HG02943 (cell line): Measurements from ENCODE around the gene FAM181A.

Source experiments
- ATAC-seq: cut with Tn5 transposase; IDR thresholded peaks from one replicate; pipeline ENCODE4 v1.9.1; 2021; ENCODE audit warnings: mild to moderate bottlenecking, low read depth, moderate library complexity; ENCODE audit not compliant: unreplicated experiment

The FAM181A gene

DNA sequence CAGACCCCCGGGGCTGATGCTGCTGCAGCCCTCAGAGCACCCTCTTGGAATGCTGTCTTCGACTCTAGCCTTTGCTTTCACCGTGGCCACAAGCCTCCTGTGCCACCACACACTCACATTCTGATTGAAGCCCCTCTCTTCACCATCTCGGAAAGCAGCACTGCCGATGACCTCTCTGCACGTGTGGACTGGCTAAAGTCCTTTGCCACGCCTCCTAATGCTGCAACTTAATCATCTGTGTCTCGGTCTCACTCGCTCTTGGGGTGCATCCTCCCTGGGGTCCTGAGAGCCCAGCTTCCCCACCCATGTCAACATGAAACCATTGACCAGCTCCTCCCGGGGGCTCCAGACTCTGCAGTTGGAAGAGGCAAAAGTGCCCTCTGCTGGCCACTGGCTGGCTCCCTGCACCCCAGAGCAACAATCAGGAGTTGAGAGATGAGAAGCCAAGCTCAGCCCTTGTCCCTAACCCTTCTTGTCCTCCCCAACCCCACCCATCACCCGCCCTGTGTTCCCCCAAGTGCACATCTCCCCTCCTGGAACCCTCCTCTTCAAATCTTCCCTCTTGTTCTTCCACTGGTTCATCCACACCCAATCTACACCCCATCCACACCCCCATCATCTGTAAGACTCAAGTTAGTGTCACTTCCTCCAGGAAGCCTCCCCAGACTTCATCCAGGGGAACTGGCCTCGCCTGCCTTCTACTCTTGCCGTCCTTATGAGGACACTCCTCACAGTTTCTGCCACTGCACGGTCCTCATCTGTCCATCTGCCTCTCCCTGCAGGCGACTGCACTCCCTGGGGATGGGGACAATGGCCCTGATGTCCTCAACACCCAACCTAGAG, 23.6 kb upstream of the FAM181A start:
- no peak for ATAC-seq

DNA sequence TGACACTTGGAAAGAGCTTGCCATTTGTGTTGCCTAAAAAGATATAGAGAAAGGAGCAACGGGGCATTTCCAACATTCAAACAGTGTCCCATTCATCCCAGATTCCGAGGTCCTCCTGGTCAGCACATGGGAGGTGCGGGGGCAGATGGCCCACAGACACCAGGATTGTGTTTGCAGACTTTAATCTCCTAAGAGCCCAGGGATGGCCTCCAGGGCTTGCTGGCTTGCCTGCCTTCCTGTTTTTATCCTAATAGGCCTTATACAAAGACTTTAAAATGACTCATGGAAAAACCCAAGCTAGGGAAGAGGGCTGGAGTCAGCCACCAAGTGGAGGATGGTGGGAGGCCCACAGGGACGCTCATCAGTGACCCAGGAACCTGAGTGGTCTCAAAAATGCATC, 21.5 kb upstream of the FAM181A start:
- no peak for ATAC-seq

- peak; percentile 64 for ATAC-seq
Observed at GRCh38 chr14:93906341-93907329, 20.5 kb upstream of the FAM181A start.

- ATAC-seq = no peak
Observed at GRCh38 chr14:93909429-93910128, 17.6 kb upstream of the FAM181A start.

DNA sequence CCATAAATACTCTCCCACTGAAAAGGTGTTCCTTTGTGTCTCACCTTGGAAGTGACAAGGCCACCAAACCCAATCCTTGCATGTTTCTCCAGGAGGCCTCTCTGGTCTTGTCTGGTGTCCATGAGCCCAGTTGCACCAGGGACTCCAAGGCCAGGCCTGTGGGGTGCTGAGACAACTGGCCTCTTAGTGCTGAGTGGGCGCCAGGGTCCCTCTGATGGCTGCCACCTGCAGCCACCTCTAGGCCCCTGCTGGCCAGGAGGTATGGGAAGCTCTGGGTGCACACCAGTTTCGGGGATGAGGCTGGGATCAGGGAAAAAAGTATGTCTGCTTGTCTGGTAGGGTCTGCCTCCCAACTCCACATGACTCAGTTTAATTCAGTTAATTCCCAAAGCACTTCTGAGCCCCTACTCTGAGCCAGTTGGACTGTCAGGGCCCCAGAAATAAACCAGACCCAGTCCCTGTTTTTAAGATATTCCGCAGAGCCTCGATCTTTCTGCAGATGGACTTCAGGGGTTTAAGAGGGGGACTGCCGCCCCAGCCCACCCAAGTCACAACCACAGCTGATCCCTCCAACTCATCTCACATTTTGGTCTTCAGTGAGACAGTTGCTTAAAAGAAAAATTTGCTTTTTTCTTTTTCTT, 15.0 kb upstream of the FAM181A start:
- no peak for ATAC-seq

GRCh38 chr14:93912782-93913181, 14.4 kb upstream of the FAM181A start:
- ATAC-seq = no peak

DNA sequence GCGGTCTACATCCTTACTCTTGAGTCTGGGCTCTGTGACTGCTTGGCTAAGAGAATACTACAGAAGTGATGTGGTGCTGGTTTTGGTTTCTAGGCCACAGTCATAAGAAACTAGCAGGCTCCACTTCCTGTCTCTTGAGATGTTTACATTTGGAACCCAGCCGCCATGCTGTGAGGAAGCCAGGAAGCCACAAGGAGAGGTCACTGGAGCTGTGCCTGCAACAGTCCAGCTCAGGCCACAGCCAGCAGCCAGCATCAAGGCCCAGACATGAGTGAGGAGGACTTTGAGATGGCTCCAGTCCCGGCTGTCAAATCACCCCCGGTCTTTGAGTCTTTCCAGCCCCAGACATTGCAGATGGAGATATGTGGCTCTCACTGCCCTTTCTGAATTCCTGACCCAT, 12.9 kb upstream of the FAM181A start:
- no peak for ATAC-seq

- ATAC-seq = no peak
Observed at GRCh38 chr14:93915070-93915705, 12.0 kb upstream of the FAM181A start.

GRCh38 chr14:93915800-93916199, 11.3 kb upstream of the FAM181A start:
- no peak for ATAC-seq

DNA sequence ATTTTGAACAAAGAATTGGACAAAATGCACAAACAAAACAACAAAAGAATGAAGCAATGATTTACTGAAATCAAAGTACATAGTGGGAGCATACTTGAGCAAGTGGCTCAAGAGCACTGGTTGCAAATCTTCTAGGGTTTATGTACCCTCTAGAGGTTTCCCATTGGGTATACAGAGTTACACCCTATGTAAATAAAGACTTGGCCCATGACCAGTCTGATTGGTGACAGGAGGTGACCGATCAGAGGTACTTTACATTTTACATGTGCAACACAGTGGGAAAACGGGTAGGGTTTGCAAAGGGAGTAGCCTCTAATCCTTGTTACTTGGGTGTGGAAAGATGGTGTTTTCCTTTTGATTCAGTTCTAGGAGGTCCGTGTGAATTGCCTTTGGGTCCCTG, 10.6 kb upstream of the FAM181A start:
- no peak for ATAC-seq

- no peak for ATAC-seq
Observed at GRCh38 chr14:93917141-93917540, 10.0 kb upstream of the FAM181A start.

DNA sequence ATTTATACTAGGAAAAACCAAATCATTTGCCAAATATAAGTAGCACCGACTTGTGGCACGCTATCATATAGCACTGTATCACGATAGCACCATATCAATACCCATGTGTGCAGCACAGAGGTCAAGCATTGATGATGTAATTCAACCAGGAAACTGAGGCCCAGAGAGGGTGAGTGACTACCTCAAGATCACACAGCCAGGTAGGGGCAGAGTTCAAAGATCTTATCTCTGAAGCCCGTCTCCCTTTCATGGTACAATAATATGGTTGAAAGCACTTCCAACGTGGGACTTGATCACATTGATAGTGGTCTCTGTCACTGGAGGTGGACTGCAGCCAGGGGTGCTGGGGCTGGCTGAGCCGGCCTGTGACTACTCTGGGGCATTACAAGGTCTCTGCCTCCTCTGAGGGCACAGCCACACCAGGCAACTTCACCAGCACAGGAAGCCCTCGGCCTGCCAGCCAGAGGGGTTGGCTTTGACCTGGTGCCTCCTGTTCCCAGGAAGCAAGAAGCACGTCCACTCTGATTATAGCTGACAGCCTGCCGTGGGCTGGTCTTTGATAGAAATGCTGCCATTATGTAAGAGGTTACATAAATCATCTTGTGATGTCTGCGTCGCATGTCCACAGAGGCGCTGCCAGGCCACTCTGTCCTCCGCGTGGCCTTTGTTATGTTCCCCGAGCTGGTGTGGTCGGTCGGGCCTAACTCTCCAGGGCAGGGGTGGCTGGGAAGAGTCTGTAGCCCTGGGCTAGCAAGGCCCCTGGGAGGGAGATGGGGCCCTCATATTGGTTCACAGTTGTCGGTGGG, 5.9 kb upstream of the FAM181A start:
- no peak for ATAC-seq

DNA sequence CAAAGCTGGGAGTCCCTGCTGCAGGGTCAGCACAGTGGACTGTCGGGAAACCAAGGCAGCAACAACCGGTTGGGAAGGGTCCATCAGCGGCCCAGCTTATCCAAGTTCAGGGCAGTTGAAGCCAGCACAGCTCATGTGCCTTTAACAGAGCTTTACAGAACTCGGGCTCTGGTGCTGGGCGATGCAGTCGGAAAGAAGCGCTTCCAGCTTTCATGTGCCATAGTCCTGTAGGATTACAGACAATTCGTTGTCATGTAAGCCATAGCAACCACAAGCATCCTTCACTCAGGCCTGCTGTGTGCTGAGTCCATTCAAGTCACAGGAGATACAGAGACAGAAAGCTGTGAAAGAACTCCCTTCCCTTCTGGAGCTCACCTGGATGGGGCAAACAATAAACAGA, 3.5 kb upstream of the FAM181A start:
- no peak for ATAC-seq

- no peak for ATAC-seq
Observed at GRCh38 chr14:93924592-93925355, 2.4 kb upstream of the FAM181A start.

GRCh38 chr14:93925374-93925895, 1.7 kb upstream of the FAM181A start:
- no peak for ATAC-seq

- no peak for ATAC-seq
Observed at GRCh38 chr14:93926245-93926872, 785 bp upstream of the FAM181A start.

DNA sequence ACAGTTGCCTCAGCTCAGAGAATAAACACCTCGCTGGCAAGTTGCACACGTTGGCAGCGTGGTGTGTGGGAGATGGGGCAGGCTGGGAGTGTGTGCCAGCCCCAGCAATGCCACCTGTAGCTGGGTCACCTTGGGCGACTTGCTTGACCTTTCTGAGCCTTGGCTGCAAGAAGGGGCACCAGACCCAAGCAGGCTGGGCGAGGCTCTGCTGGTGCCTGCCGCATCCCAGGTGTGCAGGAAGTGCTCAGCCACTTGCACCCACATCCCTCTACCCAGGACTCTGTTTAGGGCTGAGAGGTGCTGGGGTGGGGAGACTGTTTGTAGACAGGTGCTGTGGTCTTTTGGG, 629 bp downstream of the FAM181A start:
- no peak for ATAC-seq
